AG04450 (cell line): ENCODE data around the gene NECTIN1. TPM values are rescaled to one million over a fixed set of nuclear protein-coding genes. Genes with fewer than 3 reads are reported as not detected.

Experiments used
- CTCF ChIA-PET: fragments of 300-600, 350-600 bp; formaldehyde crosslinking; extraction: SDS; loops from one replicate; lab custom pipeline; 2022; ENCODE audit warnings: antibody characterized with exemption, inconsistent platforms; lab: Charles Lee
- POLR2A ChIA-PET: fragments of 350-600 bp; formaldehyde crosslinking; extraction: SDS; loops from one replicate; lab custom pipeline; 2021; ENCODE audit warnings: antibody characterized with exemption, inconsistent platforms; lab: Yijun Ruan, JAX
- DNase-seq: peaks from one replicate; pipeline ENCODE4 v3.0.0-alpha.2; 2011; ENCODE audit warnings: low read depth, low spot score
- H3K27ac ChIP-seq: one replicate; pipeline ENCODE4 v1.5.1; 2012; ENCODE audit warnings: low read depth, low read length, control low read depth
- H3K27me3 ChIP-seq: one replicate; pipeline ENCODE4 v1.6.0; 2012; ENCODE audit warnings: low read length; ENCODE audit not compliant: control insufficient read depth, insufficient read depth
- H3K4me3 ChIP-seq: 2 replicates; pipeline ENCODE4 v1.5.1; 2011; ENCODE audit warnings: mild to moderate bottlenecking, low read depth, low read length, control low read depth
- H3K9me3 ChIP-seq: 2 replicates; pipeline ENCODE4 v1.5.1; 2012; ENCODE audit warnings: low read length; ENCODE audit not compliant: control insufficient read depth, insufficient read depth
- polyA plus RNA-seq: library from polyadenylated mRNA; depleted of rRNA; stranded (reverse); fragments of >200 nt; gene quantifications from 2 replicates; pipeline ENCODE4 v1.2.3, GENCODE V29; 2011
- TF ChIP-seq, protein P1 (sequence below): IDR thresholded peaks from 2 replicates; pipeline ENCODE4 v1.5.1; 2011; ENCODE audit warnings: low read depth, low read length, control low read depth, inconsistent platforms

NECTIN1 gene
- polyA plus RNA-seq, 1 experiment, result 2.8 TPM

DNA sequence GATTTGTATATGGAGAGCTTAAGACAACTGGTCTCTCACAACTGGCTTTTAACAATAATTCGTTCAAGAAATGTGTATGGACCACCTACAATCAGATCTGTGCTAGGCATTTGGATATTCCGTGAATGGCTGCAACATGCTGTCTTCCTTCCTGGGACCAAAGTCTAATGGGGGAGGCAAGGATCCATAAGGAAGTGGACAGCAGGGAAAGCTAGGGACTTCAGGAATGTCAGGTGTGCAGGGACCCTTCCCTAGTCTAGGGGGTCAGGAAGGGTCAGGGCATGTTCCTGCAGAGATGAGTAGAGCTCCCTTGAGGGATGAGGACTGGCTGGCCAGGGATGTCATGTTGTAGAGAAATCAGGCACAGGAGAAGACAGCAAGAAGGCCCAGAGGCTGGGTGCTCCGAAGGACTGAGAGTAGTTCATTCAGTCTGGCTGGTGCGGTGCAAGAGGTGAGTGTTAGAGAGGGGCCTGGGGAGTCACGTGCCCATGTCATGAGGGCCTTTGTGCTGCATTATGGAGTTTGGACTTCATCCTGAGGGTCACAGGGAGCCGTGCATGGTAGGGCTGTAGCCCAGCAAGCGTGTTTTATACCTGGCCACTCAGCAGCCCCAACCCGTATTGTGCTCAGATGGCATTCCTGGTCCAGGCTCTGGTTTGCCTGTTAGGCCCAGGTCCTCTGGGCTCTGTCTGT lies 8.5 kb upstream of the NECTIN1 start:
- H3K27ac ChIP-seq, result no peak overlapping the region
- TF ChIP-seq, protein P1, sequence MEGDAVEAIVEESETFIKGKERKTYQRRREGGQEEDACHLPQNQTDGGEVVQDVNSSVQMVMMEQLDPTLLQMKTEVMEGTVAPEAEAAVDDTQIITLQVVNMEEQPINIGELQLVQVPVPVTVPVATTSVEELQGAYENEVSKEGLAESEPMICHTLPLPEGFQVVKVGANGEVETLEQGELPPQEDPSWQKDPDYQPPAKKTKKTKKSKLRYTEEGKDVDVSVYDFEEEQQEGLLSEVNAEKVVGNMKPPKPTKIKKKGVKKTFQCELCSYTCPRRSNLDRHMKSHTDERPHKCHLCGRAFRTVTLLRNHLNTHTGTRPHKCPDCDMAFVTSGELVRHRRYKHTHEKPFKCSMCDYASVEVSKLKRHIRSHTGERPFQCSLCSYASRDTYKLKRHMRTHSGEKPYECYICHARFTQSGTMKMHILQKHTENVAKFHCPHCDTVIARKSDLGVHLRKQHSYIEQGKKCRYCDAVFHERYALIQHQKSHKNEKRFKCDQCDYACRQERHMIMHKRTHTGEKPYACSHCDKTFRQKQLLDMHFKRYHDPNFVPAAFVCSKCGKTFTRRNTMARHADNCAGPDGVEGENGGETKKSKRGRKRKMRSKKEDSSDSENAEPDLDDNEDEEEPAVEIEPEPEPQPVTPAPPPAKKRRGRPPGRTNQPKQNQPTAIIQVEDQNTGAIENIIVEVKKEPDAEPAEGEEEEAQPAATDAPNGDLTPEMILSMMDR, result no peak
- DNase-seq, result no peak
- H3K27me3 ChIP-seq, result peaks cover 38% of the 10 kb centered on the region
- ChIA-PET POLR2A (no interaction called here), CTCF (interaction anchor here (0.9 kb wide), 1 partner anchor 8 kb away, joined by 3 read pairs; the partner anchor contains the start of gene NECTIN1)
- no peak overlapping the region for H3K4me3 ChIP-seq
- no peaks in the 10 kb centered on the region; the same call in 1 of the 2 replicates for H3K9me3 ChIP-seq

DNA sequence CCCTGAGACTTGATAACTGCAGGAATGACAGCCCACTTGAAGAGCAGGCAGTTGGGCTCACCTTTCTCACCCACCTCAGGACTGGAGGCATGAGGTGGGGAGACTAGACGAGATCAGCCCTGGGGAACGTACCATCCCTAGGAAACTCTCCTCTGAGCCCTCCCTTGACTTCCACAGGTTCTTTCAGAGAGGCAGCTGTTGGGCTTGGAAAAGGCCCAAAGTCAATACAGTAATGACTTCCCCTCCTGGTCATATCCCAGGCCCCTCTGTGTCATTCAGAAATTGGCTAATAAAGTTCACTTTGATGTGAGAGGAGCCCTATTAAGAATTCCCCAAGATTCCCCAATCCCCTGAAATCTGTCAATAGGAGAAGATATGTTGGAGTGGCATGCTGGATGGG lies 5.8 kb upstream of the NECTIN1 start:
- peaks cover 22% of the 10 kb centered on the region for H3K27me3 ChIP-seq
- H3K27ac ChIP-seq, result no peak overlapping the region
- DNase-seq, result no peak
- H3K4me3 ChIP-seq, result no peak overlapping the region
- POLR2A ChIA-PET, result no interaction called here
- CTCF ChIA-PET, result interaction anchor here (0.5 kb wide), 1 partner anchor 243 kb away, joined by 3 read pairs; no protein-coding TSS in a partner anchor
- H3K9me3 ChIP-seq, result no peaks in the 10 kb centered on the region; the same call in 1 of the 2 replicates
- TF ChIP-seq, protein P1, result no peak

DNA sequence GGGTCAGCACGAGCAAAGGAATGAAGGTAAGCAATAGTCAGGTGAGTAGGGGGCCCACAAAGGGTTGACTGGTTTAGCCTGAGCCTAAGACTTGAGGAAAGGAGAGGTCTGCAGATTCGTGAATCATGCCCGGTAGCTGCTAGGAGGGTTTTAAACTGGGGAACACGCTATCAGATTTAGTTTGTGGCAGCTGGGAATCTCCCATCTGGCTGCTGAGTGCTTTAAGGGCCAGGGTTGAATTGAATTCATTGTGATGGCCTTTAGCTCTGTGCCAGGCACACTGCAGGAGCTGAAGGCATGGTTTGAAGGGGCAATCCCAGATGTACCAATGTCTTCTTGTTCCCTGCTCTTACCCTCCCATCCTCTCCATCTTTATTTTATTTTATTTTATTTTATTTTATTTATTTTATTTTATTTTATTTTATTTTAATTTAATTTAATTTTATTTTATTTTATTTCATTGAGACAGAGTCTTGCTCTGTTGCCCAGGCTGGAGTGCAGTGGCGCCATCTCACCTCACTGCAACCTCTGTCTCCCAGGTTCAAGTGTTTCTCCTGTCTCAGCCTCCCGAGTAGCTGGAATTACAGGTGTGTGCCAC lies 1.9 kb upstream of the NECTIN1 start:
- POLR2A ChIA-PET, result no interaction called here
- no peak overlapping the region for H3K27ac ChIP-seq
- H3K9me3 ChIP-seq, result no peaks in the 10 kb centered on the region; the same call in 1 of the 2 replicates
- H3K27me3 ChIP-seq, result peaks cover 12% of the 10 kb centered on the region
- DNase-seq, result no peak
- H3K4me3 ChIP-seq, result no peak overlapping the region
- CTCF ChIA-PET, result interaction anchor here (0.8 to 1.6 kb wide), 2 partner anchors 10 to 13 kb away, joined by 3 to 8 read pairs; no protein-coding TSS in a partner anchor
- TF ChIP-seq, protein P1, result no peak

DNA sequence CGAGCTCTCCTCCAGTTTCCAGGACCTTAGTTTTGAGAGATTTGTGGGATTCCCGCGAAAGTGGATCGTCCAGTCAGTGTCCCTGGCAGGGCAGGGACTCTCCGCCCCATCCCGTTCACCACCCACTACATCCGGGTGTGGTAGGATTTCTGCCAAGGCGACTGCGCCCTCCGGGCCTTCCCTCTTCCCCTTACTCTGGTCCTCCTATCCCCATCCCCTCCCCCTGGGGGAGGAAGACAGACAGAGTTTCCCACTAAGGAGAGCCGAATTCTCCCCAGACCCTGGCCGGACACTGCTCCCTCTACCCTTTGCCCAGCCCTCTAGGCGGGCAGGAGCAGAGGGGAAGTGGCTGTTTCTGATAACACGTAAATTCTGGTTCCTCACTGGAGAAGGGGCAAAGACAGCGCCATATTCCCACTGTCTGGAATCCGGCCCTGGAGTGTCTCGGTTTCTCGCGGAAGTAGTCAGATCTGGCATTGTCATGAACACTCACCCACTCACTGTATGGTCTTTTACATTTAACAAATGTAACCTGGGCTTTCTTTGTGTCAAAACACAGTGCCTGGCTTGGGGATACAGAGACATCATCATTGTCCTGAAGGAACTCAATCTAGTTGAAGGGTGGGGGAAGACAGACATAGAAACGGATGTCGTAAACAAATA lies 1.1 kb upstream of the NECTIN1 start:
- CTCF ChIA-PET, result interaction anchor here (0.6 to 2.0 kb wide), 46 partner anchors 7 to 392 kb away, joined by 3 to 34 read pairs (median 4); no protein-coding TSS in a partner anchor
- peak; percentile 18 for DNase-seq
- POLR2A ChIA-PET, result interaction anchor here (0.7 to 1.6 kb wide), 2 partner anchors 9 to 145 kb away, joined by 3 to 4 read pairs; no protein-coding TSS in a partner anchor
- Histone ChIP-seq H3K4me3 (peak overlapping the region; percentile 72), H3K27ac (peak overlapping the region; percentile 39), H3K27me3 (peaks cover 8% of the 10 kb centered on the region), H3K9me3 (no peaks in the 10 kb centered on the region; the same call in 1 of the 2 replicates)
- TF ChIP-seq, protein P1, result no peak
